Measurements from ENCODE around the gene ARF3.

The ARF3 gene

DNA sequence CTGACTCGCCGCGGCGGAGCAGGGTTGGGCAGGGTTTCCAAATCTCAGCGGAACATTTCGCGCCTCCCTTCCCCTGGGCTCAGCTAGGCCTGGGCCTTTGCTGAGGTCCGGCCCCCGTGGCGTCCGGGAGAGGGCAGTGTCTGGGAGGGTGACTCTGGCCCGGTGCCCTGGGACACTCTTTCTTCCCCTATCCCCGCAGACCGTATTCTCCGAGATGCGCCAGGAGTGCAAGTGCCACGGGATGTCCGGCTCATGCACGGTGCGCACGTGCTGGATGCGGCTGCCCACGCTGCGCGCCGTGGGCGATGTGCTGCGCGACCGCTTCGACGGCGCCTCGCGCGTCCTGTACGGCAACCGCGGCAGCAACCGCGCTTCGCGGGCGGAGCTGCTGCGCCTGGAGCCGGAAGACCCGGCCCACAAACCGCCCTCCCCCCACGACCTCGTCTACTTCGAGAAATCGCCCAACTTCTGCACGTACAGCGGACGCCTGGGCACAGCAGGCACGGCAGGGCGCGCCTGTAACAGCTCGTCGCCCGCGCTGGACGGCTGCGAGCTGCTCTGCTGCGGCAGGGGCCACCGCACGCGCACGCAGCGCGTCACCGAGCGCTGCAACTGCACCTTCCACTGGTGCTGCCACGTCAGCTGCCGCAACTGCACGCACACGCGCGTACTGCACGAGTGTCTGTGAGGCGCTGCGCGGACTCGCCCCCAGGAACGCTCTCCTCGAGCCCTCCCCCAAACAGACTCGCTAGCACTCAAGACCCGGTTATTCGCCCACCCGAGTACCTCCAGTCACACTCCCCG is 23.9 kb upstream of the ARF3 start:
- DNase-seq = no peak

DNA sequence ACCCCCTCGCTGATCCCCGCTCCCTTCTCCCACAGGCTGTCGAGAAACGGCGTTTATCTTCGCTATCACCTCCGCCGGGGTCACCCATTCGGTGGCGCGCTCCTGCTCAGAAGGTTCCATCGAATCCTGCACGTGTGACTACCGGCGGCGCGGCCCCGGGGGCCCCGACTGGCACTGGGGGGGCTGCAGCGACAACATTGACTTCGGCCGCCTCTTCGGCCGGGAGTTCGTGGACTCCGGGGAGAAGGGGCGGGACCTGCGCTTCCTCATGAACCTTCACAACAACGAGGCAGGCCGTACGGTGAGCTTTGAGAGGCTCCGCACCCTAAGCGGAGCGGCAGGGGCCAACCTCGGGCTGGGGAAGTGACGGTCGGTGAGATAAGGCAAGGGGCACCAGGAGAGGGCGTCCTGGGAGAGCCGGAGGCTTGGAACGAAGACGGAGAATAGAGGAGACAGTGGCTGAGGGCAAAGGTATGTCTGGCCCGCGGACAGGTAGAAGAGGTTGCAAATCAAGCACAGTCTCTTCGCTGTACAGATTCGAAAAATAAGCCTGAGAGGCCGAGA is 23.2 kb upstream of the ARF3 start:
- DNase-seq = no peak

DNA sequence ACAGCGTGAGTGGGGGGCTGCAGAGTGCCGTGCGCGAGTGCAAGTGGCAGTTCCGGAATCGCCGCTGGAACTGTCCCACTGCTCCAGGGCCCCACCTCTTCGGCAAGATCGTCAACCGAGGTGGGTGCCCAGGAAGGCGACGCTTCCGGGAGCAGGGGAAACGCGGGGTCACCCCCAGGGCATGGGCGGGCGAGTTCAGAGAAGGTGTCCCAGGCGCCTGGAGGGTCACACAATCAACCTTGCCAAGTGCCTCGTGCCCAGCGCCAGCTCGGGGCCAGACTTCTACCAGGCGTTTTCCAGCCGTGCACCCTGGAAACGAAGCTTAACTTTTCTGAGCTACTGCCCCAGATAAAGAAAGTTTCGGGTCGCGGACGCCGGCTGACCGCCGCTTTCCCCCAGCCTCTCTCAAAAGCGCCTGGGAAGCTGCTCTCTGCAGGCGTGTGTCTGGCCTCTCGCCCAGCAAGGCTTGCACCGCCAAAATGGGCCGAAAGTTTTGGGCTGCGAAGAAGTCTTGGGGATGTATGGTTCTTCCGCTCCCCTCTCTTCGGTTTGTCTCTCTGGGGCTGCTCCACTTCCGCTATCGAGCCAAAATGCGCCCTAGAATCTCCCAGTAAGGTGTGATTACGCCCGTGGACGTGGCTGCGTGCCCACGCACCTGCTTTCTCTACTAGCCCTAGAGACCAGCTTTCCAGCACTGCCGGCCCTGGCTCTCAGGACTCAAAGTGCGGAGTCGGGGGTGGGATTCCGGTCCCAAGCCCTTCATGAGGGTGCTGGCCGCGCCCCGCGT is 22.5 kb upstream of the ARF3 start:
- DNase-seq = no peak

DNA sequence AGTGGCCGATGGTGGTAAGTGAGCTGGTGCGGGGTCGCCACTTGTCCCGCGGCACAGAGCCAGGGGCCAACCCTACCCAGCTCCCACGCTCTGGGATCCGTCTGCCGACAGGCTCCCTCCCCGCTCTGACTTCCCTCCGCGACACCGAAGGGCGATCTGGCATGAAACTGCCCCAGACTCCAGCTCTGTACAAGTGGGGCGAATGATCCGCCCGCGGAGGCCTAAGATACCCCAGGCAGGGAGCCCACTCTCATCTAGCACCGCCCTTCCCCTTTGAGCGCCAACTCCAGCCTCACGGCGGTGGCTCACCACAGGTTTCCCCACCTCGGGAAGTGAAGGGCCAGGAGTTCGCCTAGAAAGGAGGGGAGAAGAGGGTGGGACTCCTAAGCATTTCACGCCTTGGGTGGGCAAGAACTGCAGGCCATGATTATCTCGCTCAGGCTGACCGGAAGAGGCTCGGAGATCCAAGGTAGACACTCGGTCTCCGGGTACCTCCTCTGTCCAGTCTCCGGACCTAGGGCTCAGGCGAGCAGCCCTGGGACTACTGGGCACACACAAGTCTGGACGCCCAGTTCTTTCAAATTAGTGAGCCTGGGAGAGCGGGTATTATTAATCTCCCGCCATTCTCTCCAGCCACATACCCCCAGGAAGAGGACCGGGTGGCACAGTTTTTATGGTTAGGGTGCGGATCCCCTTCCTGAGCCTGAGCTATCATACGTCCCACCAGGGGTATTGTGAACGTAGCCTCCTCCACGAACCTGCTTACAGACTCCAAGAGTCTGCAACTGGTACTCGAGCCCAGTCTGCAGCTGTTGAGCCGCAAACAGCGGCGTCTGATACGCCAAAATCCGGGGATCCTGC is 21.7 kb upstream of the ARF3 start:
- DNase-seq = no peak

DNA sequence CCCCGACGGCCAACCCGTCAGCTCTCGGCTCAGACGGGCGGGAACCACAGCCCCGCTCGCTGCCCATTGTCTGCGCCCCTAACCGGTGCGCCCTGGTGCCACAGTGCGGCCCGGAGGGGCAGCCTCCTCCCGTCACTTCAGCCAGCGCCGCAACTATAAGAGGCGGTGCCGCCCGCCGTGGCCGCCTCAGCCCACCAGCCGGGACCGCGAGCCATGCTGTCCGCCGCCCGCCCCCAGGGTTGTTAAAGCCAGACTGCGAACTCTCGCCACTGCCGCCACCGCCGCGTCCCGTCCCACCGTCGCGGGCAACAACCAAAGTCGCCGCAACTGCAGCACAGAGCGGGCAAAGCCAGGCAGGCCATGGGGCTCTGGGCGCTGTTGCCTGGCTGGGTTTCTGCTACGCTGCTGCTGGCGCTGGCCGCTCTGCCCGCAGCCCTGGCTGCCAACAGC is 21.0 kb upstream of the ARF3 start, which contains the start of gene WNT1:
WNT1 (plus strand) TSS at position 32 of the 450 bp plus-strand sequence; CDS start at position 361, 329 bp downstream.
- DNase-seq = no peak

DNA sequence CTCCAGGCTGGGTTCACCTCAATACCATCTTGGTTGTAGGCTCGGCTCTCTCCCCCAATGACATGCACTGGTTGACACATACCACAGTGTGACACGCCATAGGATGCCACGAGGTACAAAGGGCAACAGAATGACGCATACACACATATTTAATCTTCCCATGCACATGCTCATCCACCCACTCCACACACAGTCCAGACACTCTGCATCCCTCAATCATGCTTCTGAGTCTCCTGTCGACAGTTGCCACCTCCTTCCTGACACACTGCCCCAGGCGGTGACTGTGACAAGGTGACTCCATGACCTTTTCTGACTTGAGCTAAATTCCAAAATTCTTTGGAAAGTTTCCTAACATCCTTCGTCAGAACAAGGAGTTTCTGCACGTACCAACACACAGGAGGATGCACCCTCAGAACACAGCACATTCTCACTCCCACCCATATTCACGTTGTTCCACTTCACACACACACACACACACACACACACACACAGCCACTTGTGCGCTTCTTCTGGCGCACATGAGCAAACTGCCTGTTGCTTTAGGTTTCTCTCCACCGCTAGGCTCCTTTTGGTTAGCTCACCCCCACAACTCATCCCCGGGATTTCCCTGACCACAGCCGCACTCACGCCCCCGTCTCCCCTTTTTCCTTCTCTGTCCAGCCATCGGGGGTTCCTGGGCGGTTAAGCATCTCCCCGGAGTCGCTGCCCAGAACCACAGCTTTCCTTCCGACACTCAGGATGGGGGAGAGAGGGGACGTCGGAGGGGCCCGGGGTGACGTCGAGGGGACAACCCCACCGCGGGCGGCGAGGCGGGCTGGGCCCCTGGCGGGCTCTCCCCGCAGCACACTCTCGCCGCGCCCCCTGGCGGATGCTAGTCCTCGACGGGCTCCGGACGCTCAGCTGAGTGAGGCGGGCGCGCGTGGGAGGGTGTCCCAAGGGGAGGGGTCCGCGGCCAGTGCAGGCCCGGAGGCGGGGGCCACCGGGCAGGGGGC is 20.3 kb upstream of the ARF3 start:
- peak in 1 of 2 experiments; percentile 25 for DNase-seq

DNA sequence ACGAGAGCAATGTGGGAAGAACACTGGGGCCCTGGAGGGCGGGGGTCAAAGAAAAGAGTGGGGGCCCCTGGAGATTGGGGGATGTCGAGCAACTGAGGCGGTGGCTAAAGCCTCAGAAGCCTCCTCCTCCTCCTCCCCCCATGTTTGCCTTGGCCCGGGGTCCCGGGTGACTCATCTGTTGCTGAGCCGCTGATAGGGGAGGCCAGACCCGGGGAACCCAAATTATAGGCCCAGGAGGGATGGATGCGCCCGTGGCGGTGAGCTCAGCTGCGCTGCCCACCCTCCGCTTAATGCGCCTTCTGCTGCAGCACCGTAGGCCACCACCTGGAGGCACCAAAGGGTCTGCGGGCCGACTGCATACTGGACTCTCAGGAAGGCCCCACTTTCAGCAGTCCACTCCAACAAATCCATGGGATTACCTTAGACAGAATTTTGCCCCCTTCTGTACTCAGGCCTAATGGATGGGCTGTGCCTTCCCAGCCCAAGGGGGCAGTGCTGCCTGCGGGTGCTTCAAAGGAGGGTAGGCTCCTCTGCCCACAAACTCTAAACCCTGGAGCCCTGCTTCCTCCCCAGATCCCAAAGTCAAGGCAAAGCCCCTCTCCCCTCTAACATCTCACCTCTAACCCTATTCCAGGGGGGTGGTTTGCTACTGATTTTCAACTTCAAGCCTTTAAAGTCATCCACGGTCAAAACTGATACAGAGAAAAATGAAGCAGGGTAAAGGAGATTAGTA is 16.8 kb upstream of the ARF3 start:
- no peak for DNase-seq

DNA sequence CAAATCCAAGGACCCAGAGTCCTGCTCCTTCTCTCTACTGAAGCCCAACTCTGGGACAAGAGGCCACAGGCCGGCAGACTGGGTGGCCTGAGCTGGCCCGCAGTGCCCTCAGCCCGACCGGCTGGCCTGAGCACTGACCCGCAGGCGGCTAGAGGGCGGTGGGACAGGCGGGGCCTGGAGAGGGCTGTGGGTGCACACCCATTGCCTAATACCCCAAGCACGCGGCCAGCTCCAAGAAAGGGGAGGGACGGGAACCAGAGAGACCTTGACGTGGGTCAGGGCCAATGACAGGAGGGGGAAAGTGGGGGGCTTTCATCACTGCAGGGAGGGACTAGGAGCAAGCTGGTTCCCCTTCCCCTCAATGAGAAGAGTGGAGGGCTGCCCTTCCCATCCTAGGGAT is 16.2 kb upstream of the ARF3 start:
- DNase-seq = no peak

DNA sequence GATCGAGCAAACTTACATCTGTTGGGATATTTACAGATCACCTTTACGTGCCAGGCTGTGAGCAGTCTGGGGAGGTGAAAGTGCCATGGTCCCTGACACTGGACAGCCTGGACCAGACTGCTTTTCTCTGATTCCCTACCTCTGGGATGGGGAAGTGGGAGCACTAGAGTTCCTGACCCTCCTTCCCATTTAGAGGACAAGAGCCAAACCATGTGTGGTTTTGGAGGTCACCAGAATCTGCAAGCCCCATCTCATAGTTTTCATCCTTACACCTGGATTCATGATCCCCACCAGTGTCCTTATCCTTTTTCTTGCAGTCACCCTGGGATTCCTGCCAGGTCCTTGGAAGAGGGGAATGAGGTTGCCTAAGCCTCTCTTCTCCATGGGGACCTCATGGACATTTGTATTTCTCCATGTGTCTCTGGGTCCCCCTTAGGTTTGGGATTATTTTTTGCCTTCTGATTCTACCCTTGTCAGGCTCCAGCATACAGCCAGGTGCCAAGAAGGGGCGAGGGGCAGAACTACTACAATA is 15.7 kb upstream of the ARF3 start:
- no peak for DNase-seq

DNA sequence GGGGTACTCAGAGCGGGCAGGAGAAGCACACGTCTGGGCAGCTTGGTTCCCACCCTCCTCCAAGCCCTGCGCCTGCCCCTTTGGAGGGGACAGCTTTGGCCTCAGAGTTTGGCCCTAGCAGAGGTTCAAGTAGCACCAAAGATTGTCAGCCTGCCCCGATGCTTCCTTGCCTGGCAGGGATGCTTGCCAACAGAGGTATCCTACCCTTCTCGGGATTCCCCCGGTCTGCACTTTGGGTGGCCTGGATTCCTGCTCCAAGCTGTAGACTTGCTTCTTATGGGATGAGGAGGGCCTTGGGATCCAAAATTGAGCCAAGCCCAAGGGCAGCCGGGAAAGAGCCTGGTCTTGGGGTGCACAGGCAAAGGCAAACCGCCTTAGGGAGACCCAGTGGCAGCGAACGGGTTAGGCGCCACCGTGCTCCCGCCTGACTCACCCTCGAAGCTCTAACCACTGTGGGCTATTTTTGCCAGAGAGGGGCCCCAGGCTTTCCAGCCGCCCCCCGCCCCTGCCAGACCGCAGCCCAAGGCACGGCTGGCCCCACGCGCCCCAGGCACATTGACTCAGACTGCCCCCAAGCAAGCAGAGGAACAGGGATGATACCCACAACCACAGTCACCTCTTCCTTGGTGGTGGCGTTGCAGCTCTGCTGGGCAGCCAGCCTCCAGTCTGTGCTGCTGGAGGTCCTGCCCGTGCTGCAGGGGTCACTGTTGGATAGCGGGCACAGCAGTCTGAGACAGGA is 15.1 kb upstream of the ARF3 start:
- DNase-seq = no peak

DNA sequence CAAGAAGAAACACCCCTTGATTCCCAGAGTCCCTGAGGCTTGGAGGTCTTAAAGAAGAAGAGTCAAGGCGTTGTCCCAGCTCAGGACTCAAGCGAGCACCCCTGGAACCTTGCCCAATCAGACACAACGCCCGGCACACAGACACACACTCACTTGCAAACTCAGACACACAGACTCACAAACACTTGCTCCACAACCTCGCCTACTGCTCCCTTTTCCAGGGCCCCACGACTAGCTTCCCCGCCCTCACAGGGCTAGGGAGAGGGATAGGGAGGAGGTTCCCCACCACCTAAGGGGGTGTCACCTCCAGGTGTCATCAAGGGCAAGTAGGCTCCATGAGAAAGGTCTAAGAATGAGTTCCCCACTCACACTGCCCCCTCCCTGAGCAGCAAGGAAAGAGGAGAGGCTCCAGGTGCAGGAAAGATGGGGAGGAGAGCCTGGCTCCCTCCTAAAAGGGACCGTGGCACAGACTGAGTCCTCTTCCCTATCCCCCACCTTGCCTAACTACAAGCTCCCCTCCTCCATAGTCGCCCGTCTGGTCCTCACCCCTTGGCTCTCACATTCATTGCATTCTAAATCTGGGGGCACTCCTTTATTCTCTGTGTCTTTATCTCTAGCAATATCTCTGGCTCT is 13.5 kb upstream of the ARF3 start:
- no peak for DNase-seq

DNA sequence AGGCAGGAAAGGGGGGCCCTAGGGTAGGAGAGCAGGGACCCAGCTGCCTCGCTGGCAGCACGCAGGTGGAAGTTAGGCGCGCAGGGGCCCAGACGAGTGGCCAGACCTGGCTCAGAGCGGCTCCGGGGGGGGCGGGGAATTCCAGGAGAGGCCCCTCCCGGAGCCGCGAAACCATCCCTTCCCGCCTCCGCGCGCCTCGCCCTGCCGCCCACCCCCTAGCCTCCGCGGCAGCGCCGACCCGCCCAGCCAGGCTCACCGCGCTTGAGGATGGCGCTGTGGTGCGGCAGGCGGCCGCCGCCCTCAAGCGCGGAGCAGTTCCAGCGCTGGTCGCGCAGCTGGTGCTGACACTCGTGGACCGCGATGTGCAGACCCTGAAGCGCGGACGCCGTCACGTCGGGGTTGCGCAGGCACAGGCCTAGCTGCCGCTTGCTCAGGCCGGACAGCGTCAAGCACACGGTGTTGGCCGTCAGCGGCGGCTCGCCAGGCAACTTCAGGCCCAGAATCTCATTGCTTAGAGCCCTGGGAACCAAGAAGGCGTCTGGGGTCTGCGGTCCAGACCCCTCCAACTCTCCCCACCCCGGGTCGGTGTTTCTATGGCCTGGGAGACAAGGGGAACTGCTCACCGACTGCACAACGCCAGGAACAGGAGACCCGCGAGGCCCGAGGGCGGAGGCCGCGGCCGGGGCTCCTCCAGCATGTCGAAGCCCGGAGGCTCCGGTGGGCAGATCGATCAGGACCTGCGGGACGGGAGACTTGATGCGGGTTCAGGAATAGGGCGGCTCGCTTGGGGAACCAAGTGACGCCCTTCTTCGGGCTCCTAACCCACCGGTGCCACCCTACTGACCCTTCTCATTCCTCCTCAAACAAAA is 12.8 kb upstream of the ARF3 start:
- DNase-seq = no peak

DNA sequence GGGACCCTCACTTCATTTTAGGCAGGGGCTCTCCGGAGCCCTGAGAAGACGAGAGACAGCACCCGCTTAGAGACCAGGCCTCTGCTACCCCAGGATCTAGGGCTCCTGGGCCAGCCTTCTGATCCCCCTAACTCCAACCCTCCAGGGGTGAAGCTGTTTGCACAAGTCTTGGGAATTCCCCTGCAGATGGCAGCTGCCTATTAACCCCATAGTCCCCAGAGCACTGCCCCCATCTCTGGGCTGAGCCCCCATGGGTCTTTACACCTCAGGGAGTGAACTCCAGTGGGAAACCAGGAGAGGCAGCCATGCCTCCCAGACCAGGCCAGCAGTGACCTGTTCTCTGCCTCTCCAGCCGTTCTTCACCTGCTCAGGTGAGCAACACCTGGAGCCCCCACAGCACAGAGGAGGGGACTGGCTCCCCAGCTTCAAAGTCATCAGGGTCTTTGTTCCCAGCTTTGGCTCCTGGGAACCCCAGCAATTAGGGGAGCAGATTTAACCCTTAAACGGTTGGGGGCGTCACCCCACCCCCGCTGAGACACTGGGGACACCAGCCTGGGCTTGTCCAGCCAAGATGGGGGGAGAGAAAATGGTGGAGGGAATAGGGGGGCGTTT is 12.0 kb upstream of the ARF3 start:
- DNase-seq = no peak

DNA sequence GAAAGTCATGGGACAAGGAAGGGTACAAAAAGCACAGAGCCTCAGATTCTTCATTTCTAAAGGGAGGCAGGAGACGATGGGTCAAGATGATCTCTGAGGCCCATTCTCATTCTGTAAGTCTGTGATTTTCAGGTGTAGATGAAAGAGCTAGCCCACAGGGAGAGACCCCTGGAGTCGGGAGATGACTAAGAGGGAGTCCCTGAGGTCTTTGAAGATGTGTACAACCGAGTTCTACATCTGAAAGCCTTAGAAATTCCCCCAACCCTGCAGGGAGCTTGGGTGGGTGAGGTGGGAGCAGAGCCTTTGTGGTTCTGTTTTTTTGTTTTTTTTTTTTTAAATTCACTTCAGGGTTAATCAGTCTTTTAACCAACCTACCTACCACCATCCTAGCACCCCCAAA is 11.2 kb upstream of the ARF3 start:
- no peak for DNase-seq

DNA sequence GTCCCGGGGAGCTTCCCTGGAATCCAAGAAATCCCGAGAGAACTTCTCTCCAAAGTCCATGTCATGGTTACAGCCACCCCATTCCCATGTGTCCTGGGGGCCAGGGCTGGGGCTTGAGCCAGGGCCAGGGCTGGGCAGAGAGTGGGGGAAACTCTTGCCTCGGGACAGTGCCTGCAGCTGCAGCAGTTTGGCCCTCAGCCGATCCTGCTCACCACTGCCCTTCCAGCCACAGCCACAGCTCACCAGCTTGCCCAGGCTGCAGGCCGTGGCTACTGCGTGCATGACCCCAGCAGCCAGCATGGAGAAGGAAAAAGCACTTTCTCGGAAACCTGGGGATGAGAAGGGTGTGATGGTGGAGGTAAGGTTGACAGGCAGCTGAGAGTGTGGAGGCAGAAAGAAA is 10.7 kb upstream of the ARF3 start:
- DNase-seq = no peak

DNA sequence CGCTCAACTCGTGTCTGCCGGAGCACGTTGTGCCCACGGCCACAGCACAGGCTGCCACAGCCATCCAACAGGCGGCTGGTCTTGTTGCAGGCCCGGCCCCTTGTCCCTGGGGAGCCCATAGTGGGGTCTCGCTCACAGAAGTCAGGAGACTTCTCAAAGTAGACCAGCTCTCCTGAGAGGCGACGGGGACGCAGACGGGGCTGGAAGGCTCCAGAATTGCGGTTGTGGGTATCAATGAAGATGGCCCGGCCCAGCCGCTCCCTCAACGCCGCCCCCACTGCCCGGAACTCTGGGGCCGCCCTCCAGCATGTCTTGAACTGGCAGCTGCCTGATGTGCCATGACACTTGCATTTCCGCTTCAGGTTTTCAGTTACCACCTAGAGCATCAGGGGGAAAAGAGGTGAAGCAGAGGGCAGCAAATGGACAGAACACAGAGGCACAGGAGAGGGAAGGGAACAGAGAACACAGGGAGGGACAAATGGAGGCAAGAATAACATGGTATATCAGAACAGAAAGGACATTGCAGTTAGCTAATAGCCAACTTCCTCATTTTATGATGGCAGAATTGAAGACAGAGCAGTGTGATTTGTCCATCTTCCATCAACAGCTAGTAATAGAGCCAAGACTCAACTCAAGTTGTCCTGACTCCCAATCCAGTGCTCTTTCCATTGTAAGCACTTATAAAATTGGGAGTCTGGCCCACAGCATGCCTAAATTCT is 9.0 kb upstream of the ARF3 start:
- no peak for DNase-seq

DNA sequence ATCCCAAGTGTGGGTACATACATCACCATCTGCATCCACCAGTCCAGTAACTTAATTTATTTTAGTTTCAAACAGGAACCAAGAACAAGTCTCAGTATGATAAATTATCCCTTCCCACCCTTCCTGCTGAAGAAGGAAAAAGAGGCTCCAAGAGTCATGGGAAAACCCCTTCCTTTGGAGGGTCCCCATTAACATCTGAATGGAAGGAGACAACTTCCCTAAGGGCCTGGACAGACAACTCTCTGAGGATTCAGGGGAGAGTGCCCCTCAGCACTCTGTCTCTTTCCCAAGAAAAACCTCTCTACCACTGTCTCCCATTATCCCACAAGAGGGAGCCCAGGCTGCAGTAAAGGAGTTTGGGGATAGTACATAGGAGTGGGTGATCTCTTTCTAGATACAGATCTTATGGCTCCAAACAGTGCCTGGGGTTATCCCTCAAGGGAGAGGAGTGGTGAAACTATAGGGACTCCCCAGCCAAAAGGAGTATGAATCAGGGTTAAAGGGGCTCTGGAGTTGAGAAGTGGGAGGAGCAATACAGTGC is 8.1 kb upstream of the ARF3 start:
- no peak for DNase-seq

All from SW 1271 (cell line).